ENCODE measurements around the gene GRK7.
"Not testable (repeated sequence)": the region's sequence is repeated elsewhere in the genome, so short reads cannot be mapped to it uniquely, and the experiment has no call there.

GRK7 gene

GRCh38 chr3:141793476-141794260 is 30.5 kb downstream of the GRK7 start:
- DNase-seq (ENCODE audit: low read depth in 1 of 2, low spot score in 1 of 2): no peak

GRCh38 chr3:141795276-141795675 is 32.1 kb downstream of the GRK7 start:
- peak in 1 of 2 donors; percentile 15 for DNase-seq (ENCODE audit: low read depth in 1 of 2, low spot score in 1 of 2)

- DNase-seq (ENCODE audit: low read depth in 1 of 2, low spot score in 1 of 2): no peak
Observed at GRCh38 chr3:141795741-141796080, 32.5 kb downstream of the GRK7 start.

- peak in 1 of 2 donors; percentile 83 for DNase-seq (ENCODE audit: low read depth in 1 of 2, low spot score in 1 of 2)
Observed at GRCh38 chr3:141796081-141796888, 33.1 kb downstream of the GRK7 start.

GRCh38 chr3:141796889-141797781 is 33.9 kb downstream of the GRK7 start:
- peak; percentile 40 to 52 for DNase-seq (ENCODE audit: low read depth in 1 of 2, low spot score in 1 of 2)

GRCh38 chr3:141797819-141798447 is 34.7 kb downstream of the GRK7 start:
- no peak for DNase-seq (ENCODE audit: low read depth in 1 of 2, low spot score in 1 of 2)

GRCh38 chr3:141798448-141798845 is 35.2 kb downstream of the GRK7 start:
- no peak for DNase-seq (ENCODE audit: low read depth in 1 of 2, low spot score in 1 of 2)

- no peak for DNase-seq (ENCODE audit: low read depth in 1 of 2, low spot score in 1 of 2)
Observed at GRCh38 chr3:141802316-141803077, 39.3 kb downstream of the GRK7 start.

- DNase-seq (ENCODE audit: low read depth in 1 of 2, low spot score in 1 of 2): not testable (repeated sequence)
Observed at GRCh38 chr3:141803538-141803937, 40.3 kb downstream of the GRK7 start.

- no peak for DNase-seq (ENCODE audit: low read depth in 1 of 2, low spot score in 1 of 2)
Observed at GRCh38 chr3:141804447-141804777, 41.2 kb downstream of the GRK7 start.

GRCh38 chr3:141804778-141805639 is 41.8 kb downstream of the GRK7 start:
- DNase-seq (ENCODE audit: low read depth in 1 of 2, low spot score in 1 of 2): no peak

GRCh38 chr3:141807277-141808033 is 44.2 kb downstream of the GRK7 start:
- no peak for DNase-seq (ENCODE audit: low read depth in 1 of 2, low spot score in 1 of 2)

GRCh38 chr3:141808586-141808985 is 45.4 kb downstream of the GRK7 start:
- no peak for DNase-seq (ENCODE audit: low read depth in 1 of 2, low spot score in 1 of 2)

GRCh38 chr3:141810161-141810560 is 47.0 kb downstream of the GRK7 start:
- DNase-seq (ENCODE audit: low read depth in 1 of 2, low spot score in 1 of 2): no peak

GRCh38 chr3:141811348-141811747 is 48.1 kb downstream of the GRK7 start:
- DNase-seq (ENCODE audit: low read depth in 1 of 2, low spot score in 1 of 2): no peak

GRCh38 chr3:141812084-141812483 is 48.9 kb downstream of the GRK7 start:
- no peak for DNase-seq (ENCODE audit: low read depth in 1 of 2, low spot score in 1 of 2)

GRCh38 chr3:141812586-141812985 is 49.4 kb downstream of the GRK7 start:
- no peak for DNase-seq (ENCODE audit: low read depth in 1 of 2, low spot score in 1 of 2)

All from activated CD4-positive, alpha-beta T cell treated with anti-CD3 and anti-CD28 coated beads, Interleukin-2, amount 50 U/mL, for 24 hours (primary cell).